ENCODE results near the gene SMYD3.

DNA sequence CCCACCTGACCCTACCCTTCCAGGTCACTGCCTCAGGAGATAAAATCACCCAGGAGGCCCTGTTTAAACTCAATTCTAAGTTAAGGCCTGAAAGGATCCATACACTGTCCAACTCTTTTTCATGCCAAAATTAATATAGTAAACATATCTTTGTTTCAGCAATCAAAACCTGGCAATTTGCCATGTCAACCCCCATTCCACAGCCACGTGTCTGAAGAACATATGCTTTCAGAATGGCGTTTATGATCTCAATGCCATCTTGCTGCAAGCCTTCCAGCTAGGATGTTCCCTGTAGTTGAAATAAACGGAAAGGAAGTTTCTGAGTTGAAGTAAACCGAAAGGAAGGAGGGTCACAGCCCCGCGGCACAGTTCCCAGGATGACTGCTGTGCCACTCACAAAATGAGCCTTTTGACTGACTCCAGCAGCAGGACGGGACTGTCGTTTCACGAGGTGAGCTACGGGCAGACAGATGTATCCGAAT, 472.0 kb downstream of the SMYD3 start:
- TF ChIP-seq, protein P1, sequence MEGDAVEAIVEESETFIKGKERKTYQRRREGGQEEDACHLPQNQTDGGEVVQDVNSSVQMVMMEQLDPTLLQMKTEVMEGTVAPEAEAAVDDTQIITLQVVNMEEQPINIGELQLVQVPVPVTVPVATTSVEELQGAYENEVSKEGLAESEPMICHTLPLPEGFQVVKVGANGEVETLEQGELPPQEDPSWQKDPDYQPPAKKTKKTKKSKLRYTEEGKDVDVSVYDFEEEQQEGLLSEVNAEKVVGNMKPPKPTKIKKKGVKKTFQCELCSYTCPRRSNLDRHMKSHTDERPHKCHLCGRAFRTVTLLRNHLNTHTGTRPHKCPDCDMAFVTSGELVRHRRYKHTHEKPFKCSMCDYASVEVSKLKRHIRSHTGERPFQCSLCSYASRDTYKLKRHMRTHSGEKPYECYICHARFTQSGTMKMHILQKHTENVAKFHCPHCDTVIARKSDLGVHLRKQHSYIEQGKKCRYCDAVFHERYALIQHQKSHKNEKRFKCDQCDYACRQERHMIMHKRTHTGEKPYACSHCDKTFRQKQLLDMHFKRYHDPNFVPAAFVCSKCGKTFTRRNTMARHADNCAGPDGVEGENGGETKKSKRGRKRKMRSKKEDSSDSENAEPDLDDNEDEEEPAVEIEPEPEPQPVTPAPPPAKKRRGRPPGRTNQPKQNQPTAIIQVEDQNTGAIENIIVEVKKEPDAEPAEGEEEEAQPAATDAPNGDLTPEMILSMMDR (conservative IDR thresholded peaks at IDR 0.05; ENCODE audit: low read length) = no peak
- TF ChIP-seq EZH2phosphoT487 (IDR thresholded peaks at IDR 0.05; ENCODE audit: borderline replicate concordance) = no peak

Data from Loucy (cell line).